Measurements from ENCODE around the gene ADAMTS13. TPM values are rescaled to one million over a fixed set of nuclear protein-coding genes. Genes with fewer than 3 reads are reported as not detected.

Gene ADAMTS13
- total and polyA plus RNA-seq, 4 donors: 6.5 to 13.3 (median 10.4) TPM

DNA sequence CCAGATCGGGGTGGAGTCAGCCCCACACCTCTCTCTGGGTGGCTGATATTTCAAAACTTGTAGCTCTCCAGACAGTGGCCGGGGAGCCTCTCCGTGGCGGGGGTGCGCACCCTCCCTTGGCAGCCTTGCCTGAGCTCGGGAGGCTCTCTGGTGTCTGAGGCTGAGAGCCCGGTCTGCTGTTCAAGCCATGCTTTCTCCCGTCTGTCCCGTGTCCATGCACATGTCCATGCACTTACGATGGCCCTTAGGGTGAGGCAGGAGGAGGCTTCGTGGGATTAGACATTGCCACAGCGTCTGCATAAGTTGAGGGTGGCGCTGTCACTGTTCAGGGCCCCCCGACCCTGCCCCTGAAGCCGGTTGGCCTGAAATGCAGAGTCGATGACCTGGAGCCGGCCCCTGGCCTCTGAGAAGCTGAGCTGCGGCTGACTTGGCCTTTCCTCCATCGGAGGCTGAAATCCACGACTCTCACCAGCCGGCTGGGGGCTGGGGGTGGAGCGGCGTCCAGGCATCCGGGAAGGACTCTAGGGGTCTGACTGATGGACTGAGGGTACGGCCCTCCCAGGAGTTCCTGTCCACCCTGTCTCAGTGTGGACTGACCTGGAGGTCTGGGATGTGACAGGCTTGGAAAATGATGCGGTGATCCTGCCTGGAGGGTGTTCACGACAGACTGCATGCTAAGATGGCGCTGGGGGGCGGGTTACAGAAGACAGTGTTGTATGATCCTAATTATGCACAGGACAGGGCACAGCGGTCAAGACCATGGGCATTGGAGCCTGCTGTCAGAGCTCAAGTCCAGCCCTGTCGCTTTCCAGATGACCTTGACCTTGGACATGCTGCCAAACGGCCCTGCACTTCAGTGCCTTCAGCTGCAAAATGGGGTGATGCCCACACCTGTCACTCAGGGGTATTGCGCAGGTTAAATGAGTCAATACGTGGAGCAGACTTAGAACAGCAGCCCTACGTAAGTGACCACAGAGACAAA lies 75.0 kb downstream of the ADAMTS13 start:
- Histone ChIP-seq H3K9ac (ENCODE audit: low read depth in 1 of 2, low read length in 2 of 2) (no peak overlapping the region), H3K4me1 (ENCODE audit: control insufficient read depth in 4 of 4, insufficient read depth in 4 of 4, low read length in 3 of 4) (peaks cover 3 to 23% (median 12%) of the 10 kb centered on the region in 4 donors), H3K27me3 (ENCODE audit: control insufficient read depth in 4 of 4, insufficient read depth in 4 of 4, low read length in 3 of 4) (no peaks in the 10 kb centered on the region), H3K27ac (ENCODE audit: low read depth in 1 of 2, low read length in 2 of 2) (no peak overlapping the region), H3K36me3 (ENCODE audit: control insufficient read depth in 4 of 4, insufficient read depth in 3 of 4, low read depth in 1 of 4, low read length in 3 of 4) (no peaks in the 10 kb centered on the region), H3K9me3 (ENCODE audit: control insufficient read depth in 4 of 4, low read length in 3 of 4) (peaks cover 0 to 8% (median 0%) of the 10 kb centered on the region in 4 donors), H3K4me3 (ENCODE audit: low read depth in 1 of 3, low read length in 3 of 3) (no peak overlapping the region)
- WGBS: 78% methylated on average over 35 of the region's 35 CpGs
- no peak for TF ChIP-seq CTCF (IDR thresholded peaks at IDR 0.05; ENCODE audit: low read depth, low read length, missing input control)
- TF ChIP-seq ZBTB33 (IDR thresholded peaks at IDR 0.05): no peak
- TF ChIP-seq, protein P1, sequence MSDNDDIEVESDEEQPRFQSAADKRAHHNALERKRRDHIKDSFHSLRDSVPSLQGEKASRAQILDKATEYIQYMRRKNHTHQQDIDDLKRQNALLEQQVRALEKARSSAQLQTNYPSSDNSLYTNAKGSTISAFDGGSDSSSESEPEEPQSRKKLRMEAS (IDR thresholded peaks at IDR 0.05): no peak
- no peak for TF ChIP-seq EGR1 (IDR thresholded peaks at IDR 0.05; ENCODE audit: low read depth in 2 of 2)
- TF ChIP-seq GABPA (IDR thresholded peaks at IDR 0.05 in 1 of 2, conservative IDR thresholded peaks at IDR 0.05 in 1 of 2): no peak
- TF ChIP-seq NR2F2 (IDR thresholded peaks at IDR 0.05): no peak
- no peak for TF ChIP-seq HNF4A (conservative IDR thresholded peaks at IDR 0.05)
- TF ChIP-seq YY1 (IDR thresholded peaks at IDR 0.05): no peak
- no peak for TF ChIP-seq ATF3 (IDR thresholded peaks at IDR 0.05)
- TF ChIP-seq, protein P2, sequence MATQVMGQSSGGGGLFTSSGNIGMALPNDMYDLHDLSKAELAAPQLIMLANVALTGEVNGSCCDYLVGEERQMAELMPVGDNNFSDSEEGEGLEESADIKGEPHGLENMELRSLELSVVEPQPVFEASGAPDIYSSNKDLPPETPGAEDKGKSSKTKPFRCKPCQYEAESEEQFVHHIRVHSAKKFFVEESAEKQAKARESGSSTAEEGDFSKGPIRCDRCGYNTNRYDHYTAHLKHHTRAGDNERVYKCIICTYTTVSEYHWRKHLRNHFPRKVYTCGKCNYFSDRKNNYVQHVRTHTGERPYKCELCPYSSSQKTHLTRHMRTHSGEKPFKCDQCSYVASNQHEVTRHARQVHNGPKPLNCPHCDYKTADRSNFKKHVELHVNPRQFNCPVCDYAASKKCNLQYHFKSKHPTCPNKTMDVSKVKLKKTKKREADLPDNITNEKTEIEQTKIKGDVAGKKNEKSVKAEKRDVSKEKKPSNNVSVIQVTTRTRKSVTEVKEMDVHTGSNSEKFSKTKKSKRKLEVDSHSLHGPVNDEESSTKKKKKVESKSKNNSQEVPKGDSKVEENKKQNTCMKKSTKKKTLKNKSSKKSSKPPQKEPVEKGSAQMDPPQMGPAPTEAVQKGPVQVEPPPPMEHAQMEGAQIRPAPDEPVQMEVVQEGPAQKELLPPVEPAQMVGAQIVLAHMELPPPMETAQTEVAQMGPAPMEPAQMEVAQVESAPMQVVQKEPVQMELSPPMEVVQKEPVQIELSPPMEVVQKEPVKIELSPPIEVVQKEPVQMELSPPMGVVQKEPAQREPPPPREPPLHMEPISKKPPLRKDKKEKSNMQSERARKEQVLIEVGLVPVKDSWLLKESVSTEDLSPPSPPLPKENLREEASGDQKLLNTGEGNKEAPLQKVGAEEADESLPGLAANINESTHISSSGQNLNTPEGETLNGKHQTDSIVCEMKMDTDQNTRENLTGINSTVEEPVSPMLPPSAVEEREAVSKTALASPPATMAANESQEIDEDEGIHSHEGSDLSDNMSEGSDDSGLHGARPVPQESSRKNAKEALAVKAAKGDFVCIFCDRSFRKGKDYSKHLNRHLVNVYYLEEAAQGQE (IDR thresholded peaks at IDR 0.05): no peak
- TF ChIP-seq SP1 (IDR thresholded peaks at IDR 0.05): no peak
- TF ChIP-seq RXRA (IDR thresholded peaks at IDR 0.05): no peak
- no peak for TF ChIP-seq JUND (IDR thresholded peaks at IDR 0.05)
- TF ChIP-seq FOXA2 (IDR thresholded peaks at IDR 0.05): no peak
- no peak for DNase-seq (ENCODE audit: low spot score)

Data from liver (tissue), 9 donors.